Measurements from ENCODE around the gene HNRNPF. TPM values are rescaled to one million over a fixed set of nuclear protein-coding genes. Genes with fewer than 3 reads are reported as not detected.

HNRNPF gene
- total and polyA plus RNA-seq, 2 of the 8 experiments (the other 6 are each of a cell fraction or from before 2014, with no cell fraction given), result 209 to 389 TPM

- no peak for FAIRE-seq
- H3K4me2 ChIP-seq (ENCODE audit: insufficient read depth in 1 of 2, low read depth in 2 of 2, low read length in 2 of 2), result peak overlapping the region; percentile 79 to 86
- TF ChIP-seq KDM1A (IDR thresholded peaks at IDR 0.05; ENCODE audit: borderline replicate concordance, low read length) (no peak), SIX5 (IDR thresholded peaks at IDR 0.05; ENCODE audit: low read depth, low read length) (no peak), RNF2 (IDR thresholded peaks at IDR 0.05; ENCODE audit: borderline replicate concordance, low read depth, low read length, missing control alignments, poor library complexity, severe bottlenecking) (no peak), RBBP5 (IDR thresholded peaks at IDR 0.05; ENCODE audit: borderline replicate concordance, low read depth, low read length) (no peak), KDM5A (IDR thresholded peaks at IDR 0.05; ENCODE audit: low read length) (no peak), RAD21 (IDR thresholded peaks at IDR 0.05 in 1 of 2, conservative IDR thresholded peaks at IDR 0.05 in 1 of 2; ENCODE audit: low read depth in 2 of 2, low read length in 2 of 2) (no peak), SUZ12 (IDR thresholded peaks at IDR 0.05; ENCODE audit: low read length) (no peak), FOSL1 (IDR thresholded peaks at IDR 0.05; ENCODE audit: insufficient read depth, low read depth, low read length) (no peak), EGR1 (IDR thresholded peaks at IDR 0.05; ENCODE audit: borderline replicate concordance, low read depth, low read length) (peak; percentile 45; the same call in 1 of the 2 replicates), HDAC2 (IDR thresholded peaks at IDR 0.05; ENCODE audit: borderline replicate concordance in 1 of 2, low read depth in 2 of 2, low read length in 2 of 2) (no peak), RXRA (IDR thresholded peaks at IDR 0.05; ENCODE audit: insufficient read depth, low read depth, low read length) (no peak)
Observed at GRCh38 chr10:43396928-43397624, 11.9 kb downstream of the HNRNPF start.

More at GRCh38 chr10:43396928-43397624, 11.9 kb downstream of the HNRNPF start:
- Histone ChIP-seq H3K79me1 (ENCODE audit: low read depth, low read length) (peaks cover 7% of the 10 kb centered on the region), H3K9ac (replicated peaks in 1 of 4; ENCODE audit: extremely low read depth in 1 of 4, low read depth in 3 of 4, low read length in 3 of 4) (peak overlapping the region; percentile 57 to 82 (median 78)), H2BK120ac (replicated peaks; ENCODE audit: low read depth, low read length) (no peak overlapping the region), H3K9me3 (ENCODE audit: insufficient read depth in 2 of 2, low read depth in 1 of 2, low read length in 1 of 2) (no peaks in the 10 kb centered on the region), H4K8ac (ENCODE audit: extremely low read depth, insufficient read depth, low read length) (peak overlapping the region; percentile 95), H3K27me3 (replicated peaks in 1 of 4; ENCODE audit: control insufficient read depth in 3 of 4, extremely low read depth in 1 of 4, insufficient read depth in 3 of 4, low read length in 3 of 4) (no peaks in the 10 kb centered on the region), H3K23me2 (ENCODE audit: low read depth, low read length) (peaks cover 10% of the 10 kb centered on the region), H2BK20ac (ENCODE audit: low read length) (no peak overlapping the region), H3K18ac (ENCODE audit: extremely low read depth, low read length) (peak overlapping the region; percentile 66; the same call in 1 of the 2 replicates), H3K36me3 (ENCODE audit: control insufficient read depth in 2 of 4, insufficient read depth in 4 of 4, low read length in 3 of 4) (peaks cover 12 to 38% (median 27%) of the 10 kb centered on the region in 4 experiments), H4K5ac (ENCODE audit: insufficient read length, low read depth, low read length) (peak overlapping the region; percentile 90), H3K14ac (ENCODE audit: insufficient read length) (no peak overlapping the region), H3K56ac (replicated peaks; ENCODE audit: insufficient read length, low read depth, low read length) (peak overlapping the region; percentile 52), H3K27ac (ENCODE audit: low read depth, low read length) (peak overlapping the region; percentile 90; the same call in 1 of the 2 replicates), H2BK5ac (ENCODE audit: low read depth, low read length) (peak overlapping the region; percentile 69; the same call in 1 of the 2 replicates), H4K20me1 (replicated peaks in 1 of 2; ENCODE audit: control insufficient read depth in 1 of 2, insufficient read depth in 2 of 2, low read length in 2 of 2) (peaks cover 21 to 41% of the 10 kb centered on the region in 2 experiments), H2BK12ac (ENCODE audit: low read depth, low read length) (no peak overlapping the region), H2AK5ac (ENCODE audit: low read depth, low read length) (no peak overlapping the region), H2BK15ac (ENCODE audit: low read length) (no peak overlapping the region), H3K4me1 (replicated peaks in 1 of 4; ENCODE audit: control insufficient read depth in 3 of 4, insufficient read depth in 4 of 4, low read length in 3 of 4) (peaks cover 5 to 16% (median 12%) of the 10 kb centered on the region in 4 experiments), H3K79me2 (ENCODE audit: control insufficient read depth in 1 of 2, insufficient read depth in 2 of 2, low read length in 2 of 2) (peaks cover 59 to 91% of the 10 kb centered on the region in 2 experiments), H2AFZ (ENCODE audit: low read length) (no peak overlapping the region), H3K4me3 (ENCODE audit: extremely low read depth in 1 of 4, insufficient read depth in 2 of 4, low read depth in 3 of 4, low read length in 4 of 4) (peak overlapping the region; percentile 57 to 91 (median 75)), H3K4ac (replicated peaks; ENCODE audit: insufficient read length, low read depth, low read length) (no peak overlapping the region), H4K91ac (replicated peaks; ENCODE audit: insufficient read length, low read length) (peak overlapping the region; percentile 31), H3K23ac (ENCODE audit: insufficient read length) (no peak overlapping the region)
- 2% methylated on average over 16 of the region's 70 CpGs; no CpG with 5 or more reads in 1 of the 2 experiments for WGBS, 2 experiments (ENCODE audit: extremely low coverage in 1 of 2, insufficient coverage in 1 of 2, insufficient read length in 1 of 2, insufficient replicate concordance in 2 of 2, low coverage in 1 of 2, low lambda C conversion rate in 2 of 2, missing lambda C conversion rate in 1 of 2)
- POLR2A ChIA-PET (ENCODE audit: partially characterized antibody), result interaction anchor here (0.6 to 10.5 kb wide), 18 partner anchors 10 to 290 kb away, joined by 3 to 112 read pairs (median 6); partner anchors contain the start of genes HNRNPF and ZNF487
- CTCF ChIA-PET (ENCODE audit: partially characterized antibody), result no interaction called here
- peak in 1 of 2 experiments; percentile 89 for DNase-seq (ENCODE audit: low read depth in 1 of 2, low spot score in 2 of 2)

Data from H1 (cell line).